HCT116 (cell line): Measurements from ENCODE around the gene STAB1. TPM values are rescaled to one million over a fixed set of nuclear protein-coding genes. Genes with fewer than 3 reads are reported as not detected.

Experiments
- ATAC-seq: fragments of 200-7000 bp; cut with Tn5 transposase; 2 replicates; pipeline ENCODE4 v1.9.1; 2020; ENCODE audit warnings: mild to moderate bottlenecking, moderate library complexity
- BruUV-seq: library from RNA; stranded (reverse); fragments of 400-500 nt; replicated peaks from 2 replicates; lab custom pipeline; 2021; lab: Mats Ljungman, UMichigan
- CTCF ChIA-PET: fragments of 300-600 bp; sonication (Branson Sonifier 250); formaldehyde crosslinking; loops from one replicate; lab custom pipeline; 2021; ENCODE audit warnings: antibody characterized with exemption; lab: Charles Lee
- POLR2A ChIA-PET: fragments of 300-600, 350-600 bp; sonication (Branson Sonifier 250); formaldehyde crosslinking; loops from one replicate; lab custom pipeline; 2021; ENCODE audit warnings: antibody characterized with exemption; lab: Charles Lee
- RAD21 ChIA-PET, 2 experiments: fragments of 300-600 bp; sonication (Branson Sonifier 250); formaldehyde crosslinking; loops; one replicate each; lab custom pipeline; 2023; ENCODE audit warnings: low total read pairs in 2 of 2; ENCODE audit not compliant: uncharacterized antibody in 2 of 2, unreplicated experiment in 2 of 2, low non-redundant PET in 1 of 2; lab: Charles Lee
- DNase-seq: peaks from one replicate; pipeline ENCODE4 v3.0.0-alpha.2; 2010; ENCODE audit warnings: low read depth, low spot score
- H2AFZ ChIP-seq: fragments of 200-600 bp; shearing (Covaris generic), sonication (generic); 2 replicates; pipeline ENCODE4 v1.6.1; 2017; ENCODE audit warnings: low read depth, mixed run types, mixed read lengths, antibody characterized with exemption, low read length; ENCODE audit not compliant: poor library complexity, severe bottlenecking
- H3K27ac ChIP-seq: 2 replicates; pipeline ENCODE4 v1.5.1; 2012; ENCODE audit warnings: low read depth, low read length
- H3K27me3 ChIP-seq: fragments of 200-600 bp; sonication (generic); 2 replicates; pipeline ENCODE4 v1.6.1; 2016; ENCODE audit warnings: mixed run types, low read length, mixed read lengths; ENCODE audit not compliant: insufficient read depth
- H3K36me3 ChIP-seq, 2 experiments: fragments of 200-500 bp in 1 of 2; fragments of 200-600 bp in 1 of 2; sonication (Bioruptor generic) in 1 of 2; sonication (generic) in 1 of 2; 2 replicates each; pipeline versions ENCODE4 v1.5.1 to v1.6.1; 2014 to 2016; ENCODE audit warnings: low read length in 2 of 2, inconsistent platforms in 1 of 2, mixed read lengths in 1 of 2, mixed run types in 1 of 2; ENCODE audit not compliant: insufficient read depth in 2 of 2, control insufficient read depth in 1 of 2
- H3K4me1 ChIP-seq, 2 experiments: fragments of 200-600 bp in 1 of 2; sonication (generic) in 1 of 2; 2 replicates each; pipeline versions ENCODE4 v1.5.1 to v1.6.1; 2012 to 2017; ENCODE audit warnings: low read length in 2 of 2, inconsistent platforms in 1 of 2, mild to moderate bottlenecking in 1 of 2, mixed read lengths in 1 of 2, mixed run types in 1 of 2, moderate library complexity in 1 of 2; ENCODE audit not compliant: insufficient read depth in 2 of 2, control insufficient read depth in 1 of 2
- H3K4me2 ChIP-seq: fragments of 200-600 bp; sonication (generic); 2 replicates; pipeline ENCODE4 v1.6.1; 2017; ENCODE audit warnings: mixed run types, low read length, mixed read lengths
- H3K4me3 ChIP-seq, 2 experiments: fragments of 200-600 bp in 1 of 2; sonication (generic) in 1 of 2; replicated peaks in 1 of 2; 2 replicates each; pipeline ENCODE4 v1.5.1; 2011 to 2016; ENCODE audit warnings: low read length in 2 of 2, control low read depth in 1 of 2, low read depth in 1 of 2, mild to moderate bottlenecking in 1 of 2, mixed read lengths in 1 of 2, mixed run types in 1 of 2
- H3K79me2 ChIP-seq: fragments of 200-600 bp; sonication (generic); 2 replicates; pipeline ENCODE4 v1.6.1; 2017; ENCODE audit warnings: mild to moderate bottlenecking, mixed run types, low read length, moderate library complexity, mixed read lengths; ENCODE audit not compliant: insufficient read depth
- H3K9ac ChIP-seq: fragments of 200-600 bp; sonication (generic); 2 replicates; pipeline ENCODE4 v1.6.1; 2016; ENCODE audit warnings: low read length, mixed read lengths
- H3K9me2 ChIP-seq: fragments of 200-600 bp; sonication (generic), shearing (Covaris generic); 2 replicates; pipeline ENCODE4 v1.6.1; 2017; ENCODE audit warnings: mixed run types, mild to moderate bottlenecking, moderate library complexity; ENCODE audit not compliant: insufficient read depth
- H3K9me3 ChIP-seq, 2 experiments: fragments of 200-500 bp in 1 of 2; fragments of 200-600 bp in 1 of 2; sonication (Bioruptor generic) in 1 of 2; sonication (generic) in 1 of 2; 2 replicates each; pipeline ENCODE4 v1.6.1; 2014 to 2017; ENCODE audit warnings: low read length in 2 of 2, mixed read lengths in 2 of 2, inconsistent platforms in 1 of 2, low read depth in 1 of 2, mild to moderate bottlenecking in 1 of 2, mixed run types in 1 of 2, moderate library complexity in 1 of 2; ENCODE audit not compliant: control insufficient read depth in 1 of 2, insufficient read depth in 1 of 2
- H4K20me1 ChIP-seq: fragments of 200-600 bp; sonication (generic), shearing (Covaris generic); 2 replicates; pipeline ENCODE4 v1.6.1; 2017; ENCODE audit warnings: mixed run types, mild to moderate bottlenecking, moderate library complexity; ENCODE audit not compliant: insufficient read depth
- CBX3 ChIP-seq: IDR thresholded peaks from 2 replicates; pipeline ENCODE4 v1.6.1; 2012; ENCODE audit warnings: low read depth
- CEBPB ChIP-seq: IDR thresholded peaks from 2 replicates; pipeline ENCODE4 v1.6.1; 2012; ENCODE audit warnings: low read depth
- ELF1 ChIP-seq: IDR thresholded peaks from 2 replicates; pipeline ENCODE4 v1.6.1; 2012; ENCODE audit warnings: low read depth, borderline replicate concordance
- EZH2 ChIP-seq: fragments of 200-600 bp; sonication (generic); IDR thresholded peaks from 2 replicates; pipeline ENCODE4 v1.6.1; 2017; ENCODE audit warnings: antibody characterized with exemption, mixed run types
- EZH2phosphoT487 ChIP-seq: fragments of 200-600 bp; IDR thresholded peaks from 2 replicates; pipeline ENCODE4 v1.6.1; 2018; ENCODE audit warnings: antibody characterized with exemption, borderline replicate concordance
- FOSL1 ChIP-seq: IDR thresholded peaks from 2 replicates; pipeline ENCODE4 v1.6.1; 2012; ENCODE audit warnings: low read depth
- JUND ChIP-seq: IDR thresholded peaks from 2 replicates; pipeline ENCODE4 v1.6.1; 2012
- POLR2AphosphoS5 ChIP-seq: IDR thresholded peaks from 2 replicates; pipeline ENCODE4 v1.6.1; 2011; ENCODE audit warnings: mild to moderate bottlenecking, low read depth, low read length, moderate library complexity
- REST ChIP-seq: IDR thresholded peaks from 2 replicates; pipeline ENCODE4 v1.6.1; 2012; ENCODE audit warnings: low read depth
- SIN3A ChIP-seq: IDR thresholded peaks from 2 replicates; pipeline ENCODE4 v1.6.1; 2012; ENCODE audit warnings: low read depth
- SP1 ChIP-seq: IDR thresholded peaks from 2 replicates; pipeline ENCODE4 v1.6.1; 2012; ENCODE audit warnings: low read depth
- SRF ChIP-seq: IDR thresholded peaks from 2 replicates; pipeline ENCODE4 v1.6.1; 2012; ENCODE audit warnings: low read depth
- YY1 ChIP-seq: IDR thresholded peaks from 2 replicates; pipeline ENCODE4 v1.6.1; 2011; ENCODE audit warnings: low read length, low read depth, moderate library complexity, mild to moderate bottlenecking; ENCODE audit not compliant: insufficient replicate concordance; ENCODE audit errors: extremely low read depth
- ZBTB33 ChIP-seq: IDR thresholded peaks from 2 replicates; pipeline ENCODE4 v1.6.1; 2011; ENCODE audit warnings: mild to moderate bottlenecking, low read length, moderate library complexity; ENCODE audit not compliant: insufficient replicate concordance; ENCODE audit errors: extremely low read depth
- ZFX ChIP-seq: fragments of 450-650 bp; IDR thresholded peaks from 2 replicates; pipeline ENCODE4 v1.6.1; 2017
- ZNF274 ChIP-seq: fragments of 200-500 bp; sonication (Bioruptor generic); IDR thresholded peaks from 2 replicates; pipeline ENCODE4 v1.6.1; 2014; ENCODE audit warnings: mild to moderate bottlenecking, low read depth, low read length, inconsistent platforms
- intact Hi-C: fragments of 100-400 bp; cut with micrococcal nuclease; formaldehyde crosslinking; loops from 2 replicates; pipeline ENCODE4 v1.10.0; 2022
- total RNA-seq: library from RNA; stranded (reverse); gene quantifications from one replicate; pipeline ENCODE4 v1.2.1, GENCODE V29; 2021; ENCODE audit not compliant: unreplicated experiment
- TF ChIP-seq, protein P1 (sequence below): IDR thresholded peaks from 2 replicates; pipeline ENCODE4 v1.6.1; 2012
- TF ChIP-seq, protein P2 (sequence below): IDR thresholded peaks from 2 replicates; pipeline ENCODE4 v1.6.1; 2012

STAB1 gene
- total RNA-seq, 1 experiment from 2014 or later = 0.44 TPM

- no peak for TF ChIP-seq REST
- no peak for TF ChIP-seq SIN3A
- TF ChIP-seq, protein P1, sequence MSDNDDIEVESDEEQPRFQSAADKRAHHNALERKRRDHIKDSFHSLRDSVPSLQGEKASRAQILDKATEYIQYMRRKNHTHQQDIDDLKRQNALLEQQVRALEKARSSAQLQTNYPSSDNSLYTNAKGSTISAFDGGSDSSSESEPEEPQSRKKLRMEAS = no peak
- no peak for TF ChIP-seq CBX3
- TF ChIP-seq EZH2phosphoT487 = no peak
- no peak for TF ChIP-seq SRF
- TF ChIP-seq, protein P2, sequence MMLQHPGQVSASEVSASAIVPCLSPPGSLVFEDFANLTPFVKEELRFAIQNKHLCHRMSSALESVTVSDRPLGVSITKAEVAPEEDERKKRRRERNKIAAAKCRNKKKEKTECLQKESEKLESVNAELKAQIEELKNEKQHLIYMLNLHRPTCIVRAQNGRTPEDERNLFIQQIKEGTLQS = no peak
- TF ChIP-seq YY1 = no peak
- TF ChIP-seq, all 23 proteins: peak for 0
Observed at GRCh38 chr3:52520141-52520667, 25.1 kb downstream of the STAB1 start (continued).

DNA sequence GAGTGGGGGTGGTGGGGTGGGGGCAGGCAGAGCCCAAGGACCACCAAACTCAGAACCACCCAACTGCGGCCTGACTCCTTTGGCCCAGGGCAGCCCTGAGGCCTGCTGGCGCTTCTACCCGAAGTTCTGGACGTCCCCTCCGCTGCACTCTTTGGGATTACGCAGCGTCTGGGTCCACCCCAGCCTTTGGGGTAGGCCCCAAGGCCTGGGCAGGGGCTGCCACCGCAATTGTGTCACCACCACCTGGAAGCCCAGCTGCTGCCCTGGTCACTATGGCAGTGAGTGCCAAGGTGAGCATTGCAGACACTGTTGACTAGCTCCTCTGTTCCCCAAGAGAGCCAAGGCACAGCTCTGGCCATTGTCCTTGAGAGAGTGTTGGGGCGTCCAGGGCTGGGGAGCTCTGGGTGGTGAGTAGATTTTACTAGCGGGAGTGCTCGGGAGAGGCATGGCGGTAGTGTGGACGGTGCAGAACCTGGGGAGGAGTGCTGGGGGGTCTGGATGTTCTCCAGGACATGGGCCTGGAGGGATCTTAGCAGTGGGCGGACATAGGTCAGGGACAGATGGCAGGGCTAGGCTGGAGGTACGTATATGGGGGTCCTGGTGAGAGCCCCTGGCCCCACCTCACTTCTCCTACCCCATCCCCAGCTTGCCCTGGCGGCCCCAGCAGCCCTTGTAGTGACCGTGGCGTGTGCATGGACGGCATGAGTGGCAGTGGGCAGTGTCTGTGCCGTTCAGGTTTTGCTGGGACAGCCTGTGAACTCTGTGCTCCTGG lies 25.8 kb downstream of the STAB1 start:
- Histone ChIP-seq H3K36me3 (peaks cover 0 to under 1% of the 10 kb centered on the region in 2 experiments; a peak in 1 of 4 replicates), H3K9me2 (no peaks in the 10 kb centered on the region), H4K20me1 (no peaks in the 10 kb centered on the region), H3K4me1 (peaks cover 0 to 3% of the 10 kb centered on the region in 2 experiments; a peak in 1 of 4 replicates), H3K4me3 (no peak overlapping the region), H2AFZ (no peak overlapping the region), H3K4me2 (no peak overlapping the region), H3K27ac (no peak overlapping the region)
- ChIA-PET CTCF (no interaction called here), RAD21 (no interaction called here)
- intact Hi-C loops = no loop called here
- DNase-seq = no peak
- no peak for TF ChIP-seq JUND
- TF ChIP-seq, protein P1 = no peak
- TF ChIP-seq CBX3 = no peak
- TF ChIP-seq ZNF274 = no peak
- no peak for TF ChIP-seq ZFX
- TF ChIP-seq YY1 = no peak
- TF ChIP-seq EZH2 = no peak
- no peak for TF ChIP-seq ELF1
- no peak for TF ChIP-seq ZBTB33
- TF ChIP-seq POLR2AphosphoS5 = no peak
- no peak for TF ChIP-seq SP1
- no peak for TF ChIP-seq FOSL1
- TF ChIP-seq SIN3A = no peak
- TF ChIP-seq CEBPB = no peak
- TF ChIP-seq, all 23 proteins: peak for 0
- no peak overlapping the region for H3K9ac ChIP-seq
- no peaks in the 10 kb centered on the region for H3K79me2 ChIP-seq
- H3K27me3 ChIP-seq = no peaks in the 10 kb centered on the region
- no peaks in the 10 kb centered on the region for H3K9me3 ChIP-seq
- ATAC-seq = no peak
- BruUV-seq = no TSS peak
- POLR2A ChIA-PET = no interaction called here
